Stomach (tissue), 4 donors: ENCODE results near the gene CHD6.

Experiments used
- EP300 ChIP-seq: sonication (generic); formaldehyde crosslinking; IDR thresholded peaks from one replicate; pipeline ENCODE4 v1.6.1; 2017; ENCODE audit warnings: antibody characterized with exemption
- POLR2A ChIP-seq, 4 donors: fragments of 450-650 bp; IDR thresholded peaks; one replicate each; pipeline ENCODE4 v1.6.1; 2016; ENCODE audit warnings: antibody characterized with exemption in 4 of 4, control low read depth in 2 of 4, mild to moderate bottlenecking in 1 of 4, moderate library complexity in 1 of 4
- POLR2AphosphoS5 ChIP-seq, 3 donors: sonication (generic); formaldehyde crosslinking; IDR thresholded peaks; one replicate each; pipeline ENCODE4 v1.6.1; 2016; ENCODE audit warnings: antibody characterized with exemption in 3 of 3
- TF ChIP-seq, protein P1 (sequence below), 7 experiments: fragments of 450-650 bp in 4 of 7; fragments of 200-600 bp in 3 of 7; sonication (generic) in 3 of 7; IDR thresholded peaks; one replicate each; pipeline ENCODE4 v1.5.1; 2016 to 2019; ENCODE audit warnings: antibody characterized with exemption in 7 of 7, control low read depth in 2 of 7, mild to moderate bottlenecking in 1 of 7

DNA sequence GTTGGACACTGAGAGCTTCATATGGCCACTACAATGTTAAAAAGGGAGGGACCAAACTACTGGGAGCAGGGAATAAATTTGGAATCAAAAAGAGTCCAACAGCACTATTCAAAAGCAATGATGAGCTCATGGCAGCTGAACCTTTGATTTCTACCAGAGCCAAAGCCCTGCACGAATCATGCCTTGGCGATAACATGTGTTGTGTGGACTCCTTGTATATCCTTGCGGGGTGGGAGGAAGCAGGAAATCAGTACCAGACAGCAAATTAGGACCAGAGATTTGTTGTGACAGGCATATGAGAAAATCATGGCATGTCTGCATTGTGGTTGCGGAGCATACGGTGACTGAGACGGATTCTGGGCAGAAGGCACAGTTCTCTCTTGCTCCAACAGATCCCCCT lies 166.0 kb downstream of the CHD6 start:
- no peak for TF ChIP-seq EP300
- TF ChIP-seq POLR2A (IDR thresholded peaks at IDR 0.05): no peak
- TF ChIP-seq, protein P1, sequence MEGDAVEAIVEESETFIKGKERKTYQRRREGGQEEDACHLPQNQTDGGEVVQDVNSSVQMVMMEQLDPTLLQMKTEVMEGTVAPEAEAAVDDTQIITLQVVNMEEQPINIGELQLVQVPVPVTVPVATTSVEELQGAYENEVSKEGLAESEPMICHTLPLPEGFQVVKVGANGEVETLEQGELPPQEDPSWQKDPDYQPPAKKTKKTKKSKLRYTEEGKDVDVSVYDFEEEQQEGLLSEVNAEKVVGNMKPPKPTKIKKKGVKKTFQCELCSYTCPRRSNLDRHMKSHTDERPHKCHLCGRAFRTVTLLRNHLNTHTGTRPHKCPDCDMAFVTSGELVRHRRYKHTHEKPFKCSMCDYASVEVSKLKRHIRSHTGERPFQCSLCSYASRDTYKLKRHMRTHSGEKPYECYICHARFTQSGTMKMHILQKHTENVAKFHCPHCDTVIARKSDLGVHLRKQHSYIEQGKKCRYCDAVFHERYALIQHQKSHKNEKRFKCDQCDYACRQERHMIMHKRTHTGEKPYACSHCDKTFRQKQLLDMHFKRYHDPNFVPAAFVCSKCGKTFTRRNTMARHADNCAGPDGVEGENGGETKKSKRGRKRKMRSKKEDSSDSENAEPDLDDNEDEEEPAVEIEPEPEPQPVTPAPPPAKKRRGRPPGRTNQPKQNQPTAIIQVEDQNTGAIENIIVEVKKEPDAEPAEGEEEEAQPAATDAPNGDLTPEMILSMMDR (IDR thresholded peaks at IDR 0.05): no peak
- TF ChIP-seq POLR2AphosphoS5 (IDR thresholded peaks at IDR 0.05): no peak
